CD4-positive, alpha-beta T cell (primary cell): ENCODE measurements around the gene IFT25. TPM values are rescaled to one million over a fixed set of nuclear protein-coding genes. Genes with fewer than 3 reads are reported as not detected.

Source experiments
- ATAC-seq: fragments of 200-7000 bp; cut with Tn5 transposase; one replicate; pipeline ENCODE4 v1.10.0; 2022; ENCODE audit warnings: mild to moderate bottlenecking; ENCODE audit not compliant: poor library complexity
- CTCF ChIA-PET: fragments of 350-600 bp; sonication (Branson Sonifier 250); formaldehyde crosslinking; loops from one replicate; lab custom pipeline; 2021; ENCODE audit warnings: antibody characterized with exemption, inconsistent platforms; lab: Charles Lee
- POLR2A ChIA-PET: fragments of 350-600 bp; sonication (Branson Sonifier 250); formaldehyde crosslinking; loops from one replicate; lab custom pipeline; 2021; ENCODE audit warnings: antibody characterized with exemption, inconsistent platforms; lab: Charles Lee
- DNase-seq, 14 experiments: peaks; one replicate each; pipeline ENCODE4 v3.0.0-alpha.2; 2013 to 2020; ENCODE audit warnings: mixed read lengths in 2 of 14
- H3K27ac ChIP-seq, 2 donors: one replicate each; pipeline versions ENCODE4 v1.5.1 to v1.7.0; 2013; ENCODE audit warnings: low read length in 2 of 2, low read depth in 1 of 2, mild to moderate bottlenecking in 1 of 2
- H3K27me3 ChIP-seq, 2 experiments: 1 replicate in 1 of 2; 2 replicates in 1 of 2; pipeline versions ENCODE4 v1.6.1 to v1.7.0; 2013; ENCODE audit warnings: low read length in 2 of 2, control low read depth in 1 of 2, mild to moderate bottlenecking in 1 of 2, moderate library complexity in 1 of 2; ENCODE audit not compliant: insufficient read depth in 2 of 2, control insufficient read depth in 1 of 2
- H3K36me3 ChIP-seq: one replicate; pipeline ENCODE4 v1.6.1; 2013; ENCODE audit warnings: low read length, control low read depth; ENCODE audit not compliant: insufficient read depth
- H3K4me1 ChIP-seq: one replicate; pipeline ENCODE4 v1.6.1; 2013; ENCODE audit warnings: low read length, control low read depth; ENCODE audit not compliant: insufficient read depth
- H3K4me3 ChIP-seq: one replicate; pipeline ENCODE4 v1.5.1; 2013; ENCODE audit warnings: mild to moderate bottlenecking, low read length, moderate library complexity
- H3K9me3 ChIP-seq, 2 experiments: 1 replicate in 1 of 2; 2 replicates in 1 of 2; pipeline versions ENCODE4 v1.6.1 to v1.7.0; 2013; ENCODE audit warnings: low read length in 2 of 2, mild to moderate bottlenecking in 2 of 2, control low read depth in 1 of 2, moderate library complexity in 1 of 2; ENCODE audit not compliant: control insufficient read depth in 1 of 2, insufficient read depth in 1 of 2
- H3K27ac Mint-ChIP-seq: one replicate; pipeline ENCODE4 v1.8.0; 2020; ENCODE audit warnings: mixed read lengths
- H3K27me3 Mint-ChIP-seq: one replicate; pipeline ENCODE4 v1.8.0; 2021; ENCODE audit warnings: mixed read lengths
- H3K36me3 Mint-ChIP-seq: one replicate; pipeline ENCODE4 v1.8.0; 2021; ENCODE audit warnings: low read depth, mixed read lengths
- H3K4me1 Mint-ChIP-seq: one replicate; pipeline ENCODE4 v1.8.0; 2021; ENCODE audit warnings: low read depth, mixed read lengths
- H3K4me3 Mint-ChIP-seq: one replicate; pipeline ENCODE4 v1.8.0; 2020; ENCODE audit warnings: mild to moderate bottlenecking, mixed read lengths
- H3K9me3 Mint-ChIP-seq: one replicate; pipeline ENCODE4 v1.8.0; 2020; ENCODE audit warnings: mixed read lengths
- intact Hi-C, 2 experiments: fragments of 100-400 bp; cut with DNase I in 1 of 2; cut with micrococcal nuclease in 1 of 2; formaldehyde crosslinking; loops; one replicate each; pipeline versions ENCODE4 v1.15.1 to v1.9.0; 2023 to 2025; cut with DNase I, micrococcal nuclease
- total RNA-seq, 174 experiments: library from RNA in 2 of 174; stranded (reverse) in 2 of 174; gene quantifications; one replicate each; pipeline ENCODE4 v1.2.3 and lab custom pipeline; 2021 to 2026
- TF ChIP-seq, protein P1 (sequence below): fragments of 200-600 bp; IDR thresholded peaks from one replicate; pipeline ENCODE4 v1.8.0; 2022; ENCODE audit warnings: antibody characterized with exemption, mild to moderate bottlenecking

The IFT25 gene
- total RNA-seq, 2 experiments from 2014 or later, result 12.7 to 13.9 TPM

DNA sequence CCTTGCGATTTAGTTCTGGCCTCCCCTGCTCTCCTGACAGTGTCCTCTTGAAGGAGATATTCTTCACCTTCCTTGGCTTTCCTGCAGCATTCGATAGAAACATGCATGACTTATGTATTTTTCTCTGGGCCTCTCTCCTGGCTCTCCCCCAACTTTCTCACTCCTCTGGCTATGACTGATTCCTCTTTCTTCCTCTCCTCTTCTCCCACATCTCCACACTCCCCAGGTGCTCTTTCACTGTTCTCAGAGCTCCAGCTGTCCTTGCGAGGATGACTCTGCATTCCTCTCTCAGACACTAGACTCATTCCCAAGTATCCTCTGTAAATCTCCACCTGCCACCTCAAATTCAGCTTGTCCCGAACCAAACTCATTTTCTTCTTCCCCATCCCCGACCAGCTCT, 18.6 kb upstream of the IFT25 start:
- peaks cover 47% of the 10 kb centered on the region for H3K36me3 ChIP-seq
- H3K4me3 Mint-ChIP-seq, result no peak overlapping the region
- ATAC-seq, result no peak
- no peak overlapping the region for H3K27ac Mint-ChIP-seq
- no peak overlapping the region for H3K27ac ChIP-seq
- H3K9me3 ChIP-seq, result no peaks in the 10 kb centered on the region
- H3K4me3 ChIP-seq, result no peak overlapping the region
- DNase-seq, result no peak
- H3K4me1 Mint-ChIP-seq, result peaks cover 4% of the 10 kb centered on the region
- ChIA-PET CTCF (no interaction called here), POLR2A (no interaction called here)
- H3K27me3 Mint-ChIP-seq, result no peaks in the 10 kb centered on the region
- TF ChIP-seq, protein P1, sequence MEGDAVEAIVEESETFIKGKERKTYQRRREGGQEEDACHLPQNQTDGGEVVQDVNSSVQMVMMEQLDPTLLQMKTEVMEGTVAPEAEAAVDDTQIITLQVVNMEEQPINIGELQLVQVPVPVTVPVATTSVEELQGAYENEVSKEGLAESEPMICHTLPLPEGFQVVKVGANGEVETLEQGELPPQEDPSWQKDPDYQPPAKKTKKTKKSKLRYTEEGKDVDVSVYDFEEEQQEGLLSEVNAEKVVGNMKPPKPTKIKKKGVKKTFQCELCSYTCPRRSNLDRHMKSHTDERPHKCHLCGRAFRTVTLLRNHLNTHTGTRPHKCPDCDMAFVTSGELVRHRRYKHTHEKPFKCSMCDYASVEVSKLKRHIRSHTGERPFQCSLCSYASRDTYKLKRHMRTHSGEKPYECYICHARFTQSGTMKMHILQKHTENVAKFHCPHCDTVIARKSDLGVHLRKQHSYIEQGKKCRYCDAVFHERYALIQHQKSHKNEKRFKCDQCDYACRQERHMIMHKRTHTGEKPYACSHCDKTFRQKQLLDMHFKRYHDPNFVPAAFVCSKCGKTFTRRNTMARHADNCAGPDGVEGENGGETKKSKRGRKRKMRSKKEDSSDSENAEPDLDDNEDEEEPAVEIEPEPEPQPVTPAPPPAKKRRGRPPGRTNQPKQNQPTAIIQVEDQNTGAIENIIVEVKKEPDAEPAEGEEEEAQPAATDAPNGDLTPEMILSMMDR, result no peak
- H3K36me3 Mint-ChIP-seq, result peaks cover 89% of the 10 kb centered on the region
- no peaks in the 10 kb centered on the region for H3K9me3 Mint-ChIP-seq
- intact Hi-C loops, result loop anchor here in 1 of 2 experiments (5.0 kb wide), 1 partner anchor 78 kb away; no protein-coding TSS in a partner anchor
- no peaks in the 10 kb centered on the region for H3K27me3 ChIP-seq
- no peaks in the 10 kb centered on the region for H3K4me1 ChIP-seq

DNA sequence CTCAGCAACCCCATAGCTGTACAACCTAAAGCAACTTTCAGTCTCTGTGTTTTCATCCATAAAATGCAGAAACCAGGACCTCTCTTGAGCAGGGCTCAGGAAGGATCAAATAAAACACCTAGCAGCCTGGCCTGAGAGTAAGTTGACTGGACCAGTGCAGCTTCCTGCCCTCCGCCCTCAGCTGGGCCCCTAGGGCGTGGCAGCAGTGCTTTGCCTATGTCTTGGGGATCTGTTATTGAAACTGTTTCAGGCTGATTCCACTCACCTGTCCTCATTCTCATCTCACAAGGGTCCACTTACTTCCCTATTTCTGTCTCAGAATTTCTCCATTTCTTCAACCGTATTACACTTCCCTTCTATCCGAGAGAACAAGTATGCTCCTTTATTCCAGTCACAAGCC, 18.0 kb upstream of the IFT25 start:
- Histone ChIP-seq H3K4me3 (no peak overlapping the region), H3K9me3 (no peaks in the 10 kb centered on the region), H3K27ac (no peak overlapping the region), H3K4me1 (no peaks in the 10 kb centered on the region), H3K27me3 (no peaks in the 10 kb centered on the region), H3K36me3 (peaks cover 44% of the 10 kb centered on the region)
- Mint-ChIP-seq H3K27me3 (no peaks in the 10 kb centered on the region), H3K4me1 (peaks cover 4% of the 10 kb centered on the region), H3K36me3 (peaks cover 82% of the 10 kb centered on the region), H3K9me3 (no peaks in the 10 kb centered on the region), H3K4me3 (no peak overlapping the region), H3K27ac (no peak overlapping the region)
- ATAC-seq (no peak), DNase-seq (no peak)
- intact Hi-C loops, result loop anchor here in 1 of 2 experiments (5.0 kb wide), 1 partner anchor 79 kb away; no protein-coding TSS in a partner anchor
- ChIA-PET CTCF (no interaction called here), POLR2A (no interaction called here)
- TF ChIP-seq, protein P1, result no peak

DNA sequence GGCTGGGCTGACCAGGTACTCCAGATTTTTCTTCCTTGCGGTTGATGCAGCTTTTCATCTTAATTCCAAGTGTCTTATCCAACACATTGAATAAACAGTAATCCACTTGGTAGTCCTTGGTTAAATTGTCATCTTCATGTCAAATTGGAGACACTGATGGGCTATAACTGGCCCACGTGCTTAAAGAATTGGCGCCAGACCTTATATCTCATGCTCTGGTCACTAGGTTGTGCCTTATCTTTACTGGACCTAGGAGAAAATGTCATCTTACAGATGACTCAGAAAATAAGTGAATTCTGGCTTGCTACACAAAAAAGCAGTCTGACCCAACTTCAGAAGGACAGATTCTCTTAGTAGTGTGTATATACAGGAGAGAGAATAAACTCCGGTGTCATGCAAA, 16.9 kb upstream of the IFT25 start:
- intact Hi-C loops, result loop anchor here in 1 of 2 experiments (5.0 kb wide), 1 partner anchor 80 kb away; no protein-coding TSS in a partner anchor
- TF ChIP-seq, protein P1, result no peak

More for the DNA sequence above, 16.9 kb upstream of the IFT25 start:
- H3K4me1 Mint-ChIP-seq, result peaks cover 4% of the 10 kb centered on the region
- H3K27ac Mint-ChIP-seq, result no peak overlapping the region
- Histone ChIP-seq H3K9me3 (no peaks in the 10 kb centered on the region), H3K4me3 (no peak overlapping the region), H3K27ac (no peak overlapping the region), H3K27me3 (no peaks in the 10 kb centered on the region), H3K36me3 (peaks cover 49% of the 10 kb centered on the region), H3K4me1 (no peaks in the 10 kb centered on the region)
- H3K36me3 Mint-ChIP-seq, result peaks cover 76% of the 10 kb centered on the region
- no peak for DNase-seq
- H3K4me3 Mint-ChIP-seq, result no peak overlapping the region
- no peaks in the 10 kb centered on the region for H3K9me3 Mint-ChIP-seq
- ChIA-PET POLR2A (no interaction called here), CTCF (interaction anchor here (1.0 kb wide), 1 partner anchor 102 kb away, joined by 3 read pairs; no protein-coding TSS in a partner anchor)
- no peak for ATAC-seq
- no peaks in the 10 kb centered on the region for H3K27me3 Mint-ChIP-seq
